ENCODE data around the gene ITGAD. TPM values are rescaled to one million over a fixed set of nuclear protein-coding genes. Genes with fewer than 3 reads are reported as not detected.

ITGAD gene
- total RNA-seq (ENCODE audit: unreplicated experiment), result not detected
- long read RNA-seq, result 0 reads

DNA sequence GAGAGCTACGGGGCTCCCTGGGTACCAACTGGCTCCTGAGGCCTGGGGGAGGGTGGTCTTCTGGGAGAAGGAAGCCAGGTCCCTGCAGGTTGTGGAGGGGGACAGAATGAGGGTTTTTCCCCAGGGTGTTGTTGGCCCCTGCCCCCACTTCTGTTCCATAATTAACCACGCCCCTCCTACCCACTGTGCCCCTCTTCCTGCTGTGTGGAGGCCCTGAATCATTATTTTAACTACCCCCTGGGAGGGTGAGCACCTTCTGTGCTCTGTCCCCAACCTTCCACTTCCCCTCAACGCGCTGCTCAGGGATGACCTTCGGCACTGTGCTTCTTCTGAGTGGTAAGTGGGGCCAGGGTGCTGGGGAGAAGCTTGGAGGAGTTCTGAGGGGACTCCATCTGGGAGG is at the start of gene ITGAD:
Gene ITGAD, plus strand, starts transcription at position 280 of the 400 bp plus-strand sequence. Its CDS starts 26 bp downstream, at position 306.
- H3K27ac Mint-ChIP-seq (ENCODE audit: unreplicated experiment), result no peak within 1 kb of the TSS
- H3K4me3 Mint-ChIP-seq (ENCODE audit: unreplicated experiment), result no peak within 1 kb of the TSS
- H3K9me3 Mint-ChIP-seq (ENCODE audit: unreplicated experiment), result no peaks in the 10 kb centered on the region
- H3K4me1 Mint-ChIP-seq (ENCODE audit: low read depth, unreplicated experiment), result no peaks in the 10 kb centered on the region
- H3K36me3 Mint-ChIP-seq (ENCODE audit: unreplicated experiment), result no peaks in the 10 kb centered on the region
- peaks cover 2% of the 10 kb centered on the region for H3K27me3 Mint-ChIP-seq (ENCODE audit: unreplicated experiment)
- DNase-seq, result no peak
- TF ChIP-seq, protein P1, sequence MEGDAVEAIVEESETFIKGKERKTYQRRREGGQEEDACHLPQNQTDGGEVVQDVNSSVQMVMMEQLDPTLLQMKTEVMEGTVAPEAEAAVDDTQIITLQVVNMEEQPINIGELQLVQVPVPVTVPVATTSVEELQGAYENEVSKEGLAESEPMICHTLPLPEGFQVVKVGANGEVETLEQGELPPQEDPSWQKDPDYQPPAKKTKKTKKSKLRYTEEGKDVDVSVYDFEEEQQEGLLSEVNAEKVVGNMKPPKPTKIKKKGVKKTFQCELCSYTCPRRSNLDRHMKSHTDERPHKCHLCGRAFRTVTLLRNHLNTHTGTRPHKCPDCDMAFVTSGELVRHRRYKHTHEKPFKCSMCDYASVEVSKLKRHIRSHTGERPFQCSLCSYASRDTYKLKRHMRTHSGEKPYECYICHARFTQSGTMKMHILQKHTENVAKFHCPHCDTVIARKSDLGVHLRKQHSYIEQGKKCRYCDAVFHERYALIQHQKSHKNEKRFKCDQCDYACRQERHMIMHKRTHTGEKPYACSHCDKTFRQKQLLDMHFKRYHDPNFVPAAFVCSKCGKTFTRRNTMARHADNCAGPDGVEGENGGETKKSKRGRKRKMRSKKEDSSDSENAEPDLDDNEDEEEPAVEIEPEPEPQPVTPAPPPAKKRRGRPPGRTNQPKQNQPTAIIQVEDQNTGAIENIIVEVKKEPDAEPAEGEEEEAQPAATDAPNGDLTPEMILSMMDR (IDR thresholded peaks at IDR 0.05; ENCODE audit: partially characterized antibody, unreplicated experiment), result no peak

DNA sequence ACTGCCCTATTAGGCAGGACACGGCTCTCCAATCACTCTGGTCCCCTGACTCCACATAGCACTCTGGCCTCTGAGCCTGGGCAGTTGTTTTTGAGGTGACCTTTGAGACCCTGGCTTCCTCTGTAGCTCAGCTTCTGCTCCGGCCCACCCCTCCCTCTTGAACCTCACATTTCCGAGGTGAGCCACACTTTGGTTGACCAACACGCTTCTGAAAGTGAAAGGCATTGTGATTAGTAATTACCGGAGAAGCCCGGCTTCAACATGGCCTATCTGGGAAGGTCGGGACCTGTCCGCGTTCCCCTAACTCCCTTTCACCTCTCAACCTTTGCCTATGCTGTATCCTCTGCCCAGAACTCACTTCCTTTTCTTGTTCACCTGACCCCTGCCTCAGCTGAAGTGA is 48.4 kb upstream of the ITGAD start:
- Mint-ChIP-seq H3K4me3 (ENCODE audit: unreplicated experiment) (no peak overlapping the region), H3K4me1 (ENCODE audit: low read depth, unreplicated experiment) (no peaks in the 10 kb centered on the region), H3K9me3 (ENCODE audit: unreplicated experiment) (no peaks in the 10 kb centered on the region), H3K36me3 (ENCODE audit: unreplicated experiment) (no peaks in the 10 kb centered on the region), H3K27me3 (ENCODE audit: unreplicated experiment) (peaks cover 2% of the 10 kb centered on the region), H3K27ac (ENCODE audit: unreplicated experiment) (no peak overlapping the region)
- DNase-seq, result no peak
- TF ChIP-seq, protein P1 (IDR thresholded peaks at IDR 0.05; ENCODE audit: partially characterized antibody, unreplicated experiment), result no peak

DNA sequence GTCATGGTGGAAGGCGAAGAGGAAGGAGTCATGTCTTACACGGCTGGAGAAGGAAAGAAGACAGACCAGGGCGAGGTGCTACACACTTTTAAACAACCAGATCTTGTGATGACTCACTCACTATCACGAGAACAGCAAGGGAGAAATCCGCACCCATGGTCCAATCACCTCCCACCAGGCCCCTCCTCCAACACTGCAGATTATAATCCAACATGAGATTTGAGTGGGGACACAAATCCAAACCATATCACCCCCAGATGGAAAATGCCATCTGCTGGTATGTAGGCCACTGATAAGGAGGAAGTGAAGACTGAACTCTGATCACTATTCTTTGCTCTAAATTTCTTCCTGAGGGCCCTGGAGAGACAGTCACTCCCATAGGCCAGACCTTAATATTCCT is 45.7 kb upstream of the ITGAD start:
- Mint-ChIP-seq H3K27me3 (ENCODE audit: unreplicated experiment) (peaks cover 6% of the 10 kb centered on the region), H3K4me1 (ENCODE audit: low read depth, unreplicated experiment) (no peaks in the 10 kb centered on the region), H3K9me3 (ENCODE audit: unreplicated experiment) (no peaks in the 10 kb centered on the region), H3K4me3 (ENCODE audit: unreplicated experiment) (no peak overlapping the region), H3K36me3 (ENCODE audit: unreplicated experiment) (no peaks in the 10 kb centered on the region), H3K27ac (ENCODE audit: unreplicated experiment) (no peak overlapping the region)
- TF ChIP-seq, protein P1 (IDR thresholded peaks at IDR 0.05; ENCODE audit: partially characterized antibody, unreplicated experiment), result no peak
- DNase-seq, result no peak

DNA sequence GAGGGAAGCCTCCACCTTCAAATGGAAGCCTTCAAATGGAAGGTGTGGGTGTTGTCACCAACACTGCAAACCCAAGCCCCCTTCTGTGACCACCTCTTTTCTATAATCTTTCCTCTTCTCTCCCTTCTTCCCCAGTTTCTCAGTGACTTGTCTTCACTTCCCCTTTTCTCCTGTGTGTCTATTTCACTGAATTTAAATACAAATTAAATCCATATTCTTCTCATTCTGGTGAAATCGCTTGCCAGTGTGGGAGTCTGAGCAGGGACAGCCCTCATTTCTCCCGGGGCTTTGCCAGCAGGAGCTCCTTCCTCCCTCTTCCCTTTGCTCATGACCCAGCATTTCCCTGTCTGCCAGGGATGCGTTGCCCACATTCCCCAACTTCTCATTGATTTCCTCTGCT is 44.6 kb upstream of the ITGAD start:
- TF ChIP-seq, protein P1 (IDR thresholded peaks at IDR 0.05; ENCODE audit: partially characterized antibody, unreplicated experiment), result no peak
- peaks cover 4% of the 10 kb centered on the region for H3K9me3 Mint-ChIP-seq (ENCODE audit: unreplicated experiment)
- H3K27ac Mint-ChIP-seq (ENCODE audit: unreplicated experiment), result no peak overlapping the region
- H3K27me3 Mint-ChIP-seq (ENCODE audit: unreplicated experiment), result peaks cover 5% of the 10 kb centered on the region
- H3K36me3 Mint-ChIP-seq (ENCODE audit: unreplicated experiment), result peaks cover 4% of the 10 kb centered on the region
- H3K4me1 Mint-ChIP-seq (ENCODE audit: low read depth, unreplicated experiment), result no peaks in the 10 kb centered on the region
- H3K4me3 Mint-ChIP-seq (ENCODE audit: unreplicated experiment), result no peak overlapping the region
- DNase-seq, result no peak

DNA sequence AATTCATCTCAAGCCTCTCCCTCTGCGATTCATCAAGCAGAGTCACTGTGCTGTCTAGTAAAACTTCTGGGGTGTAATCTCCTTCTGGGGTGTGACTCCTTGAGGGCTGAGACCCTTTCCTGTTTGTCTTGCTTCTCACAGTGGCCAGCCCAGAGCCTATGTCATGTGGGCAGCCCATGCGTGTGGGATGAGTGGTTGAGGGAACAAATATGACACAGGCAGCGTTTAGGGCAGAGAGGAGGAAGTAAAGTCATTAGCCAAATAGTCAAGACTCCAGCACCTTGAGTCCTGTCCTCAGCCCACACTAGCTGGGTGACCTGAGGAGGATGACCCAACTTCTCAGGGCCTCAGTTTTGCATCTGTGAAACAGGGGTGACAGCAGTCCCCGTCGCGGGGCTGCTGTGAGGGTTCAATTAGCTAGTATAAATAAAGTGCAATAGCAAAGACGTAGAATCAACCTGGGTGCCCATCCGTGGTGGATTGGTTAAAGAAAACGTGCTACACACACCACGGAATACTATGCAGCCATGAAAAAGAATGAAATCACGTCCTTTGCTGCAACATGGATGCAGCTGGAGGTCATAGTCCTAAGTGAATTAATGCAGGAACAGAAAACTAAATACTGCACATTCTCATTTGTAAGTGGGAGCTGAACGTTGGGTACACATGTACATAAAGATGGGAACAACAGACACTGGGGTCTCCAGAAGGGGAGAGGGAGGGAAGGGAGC is 42.7 kb upstream of the ITGAD start:
- H3K27ac Mint-ChIP-seq (ENCODE audit: unreplicated experiment), result no peak overlapping the region
- H3K9me3 Mint-ChIP-seq (ENCODE audit: unreplicated experiment), result peaks cover 4% of the 10 kb centered on the region
- peaks cover 5% of the 10 kb centered on the region for H3K27me3 Mint-ChIP-seq (ENCODE audit: unreplicated experiment)
- H3K4me3 Mint-ChIP-seq (ENCODE audit: unreplicated experiment), result no peak overlapping the region
- no peak for DNase-seq
- peaks cover 4% of the 10 kb centered on the region for H3K36me3 Mint-ChIP-seq (ENCODE audit: unreplicated experiment)
- TF ChIP-seq, protein P1 (IDR thresholded peaks at IDR 0.05; ENCODE audit: partially characterized antibody, unreplicated experiment), result no peak
- H3K4me1 Mint-ChIP-seq (ENCODE audit: low read depth, unreplicated experiment), result no peaks in the 10 kb centered on the region

All from glutamatergic neuron (in vitro differentiated cells).